DND-41 (cell line): Measurements from ENCODE around the gene RABGAP1L.

Experiments
- EZH2 ChIP-seq: IDR thresholded peaks from 3 replicates; pipeline ENCODE4 v1.6.1; 2012; ENCODE audit warnings: borderline replicate concordance, low read depth, mild to moderate bottlenecking, moderate library complexity, low read length, inconsistent platforms; ENCODE audit not compliant: severe bottlenecking
- TF ChIP-seq, protein P1 (sequence below): IDR thresholded peaks from 2 replicates; pipeline ENCODE4 v1.5.1; 2012; ENCODE audit warnings: borderline replicate concordance, low read length, moderate library complexity, mild to moderate bottlenecking; ENCODE audit not compliant: poor library complexity, severe bottlenecking; ENCODE audit errors: extremely low read depth

DNA sequence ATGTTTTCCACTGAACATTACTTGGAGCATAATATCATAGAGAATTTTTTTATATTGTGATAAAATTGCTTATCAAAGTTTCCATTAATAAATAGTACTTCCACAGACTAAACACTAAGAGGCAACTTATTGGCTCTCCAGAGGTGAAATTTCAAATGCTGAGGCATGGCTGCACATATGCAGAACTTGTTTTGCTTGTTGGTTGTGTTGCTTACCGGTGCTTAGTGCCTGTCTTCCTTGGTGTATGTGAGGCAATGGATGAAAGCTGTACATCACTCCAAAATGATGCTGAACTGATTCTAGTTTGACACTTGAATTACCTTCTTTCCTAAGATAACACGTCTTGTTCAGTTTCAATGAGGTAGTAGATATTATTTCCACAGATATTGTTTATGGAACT lies 258.6 kb downstream of the RABGAP1L start:
- TF ChIP-seq, protein P1, sequence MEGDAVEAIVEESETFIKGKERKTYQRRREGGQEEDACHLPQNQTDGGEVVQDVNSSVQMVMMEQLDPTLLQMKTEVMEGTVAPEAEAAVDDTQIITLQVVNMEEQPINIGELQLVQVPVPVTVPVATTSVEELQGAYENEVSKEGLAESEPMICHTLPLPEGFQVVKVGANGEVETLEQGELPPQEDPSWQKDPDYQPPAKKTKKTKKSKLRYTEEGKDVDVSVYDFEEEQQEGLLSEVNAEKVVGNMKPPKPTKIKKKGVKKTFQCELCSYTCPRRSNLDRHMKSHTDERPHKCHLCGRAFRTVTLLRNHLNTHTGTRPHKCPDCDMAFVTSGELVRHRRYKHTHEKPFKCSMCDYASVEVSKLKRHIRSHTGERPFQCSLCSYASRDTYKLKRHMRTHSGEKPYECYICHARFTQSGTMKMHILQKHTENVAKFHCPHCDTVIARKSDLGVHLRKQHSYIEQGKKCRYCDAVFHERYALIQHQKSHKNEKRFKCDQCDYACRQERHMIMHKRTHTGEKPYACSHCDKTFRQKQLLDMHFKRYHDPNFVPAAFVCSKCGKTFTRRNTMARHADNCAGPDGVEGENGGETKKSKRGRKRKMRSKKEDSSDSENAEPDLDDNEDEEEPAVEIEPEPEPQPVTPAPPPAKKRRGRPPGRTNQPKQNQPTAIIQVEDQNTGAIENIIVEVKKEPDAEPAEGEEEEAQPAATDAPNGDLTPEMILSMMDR, result no peak
- TF ChIP-seq EZH2, result no peak
